Right atrium auricular region (tissue), 2 donors: Measurements from ENCODE around the gene BHLHA15. TPM values are rescaled to one million over a fixed set of nuclear protein-coding genes. Genes with fewer than 3 reads are reported as not detected.

ENCODE experiments used
- DNase-seq: peaks from one replicate; pipeline ENCODE4 v3.0.0-alpha.2; 2019; ENCODE audit warnings: low spot score
- H3K27ac ChIP-seq, 2 donors: fragments of 200-600 bp; sonication (generic); 1 replicate in 1 of 2; 2 replicates in 1 of 2; pipeline ENCODE4 v1.5.1; 2016 to 2019
- H3K27me3 ChIP-seq, 2 donors: fragments of 200-600 bp; sonication (generic); one replicate each; pipeline versions ENCODE4 v1.5.1 to v1.6.0; 2017 to 2019
- H3K36me3 ChIP-seq: fragments of 200-600 bp; sonication (generic); one replicate; pipeline ENCODE4 v1.5.1; 2016
- H3K4me1 ChIP-seq, 2 donors: fragments of 200-600 bp; sonication (generic); one replicate each; pipeline versions ENCODE4 v1.5.1 to v1.6.0; 2017 to 2019
- H3K4me3 ChIP-seq, 2 donors: fragments of 200-600 bp; sonication (generic); 1 replicate in 1 of 2; 2 replicates in 1 of 2; pipeline ENCODE4 v1.5.1; 2017 to 2019; ENCODE audit warnings: mild to moderate bottlenecking in 1 of 2, moderate library complexity in 1 of 2
- H3K9me3 ChIP-seq, 2 donors: fragments of 200-600 bp; sonication (generic); one replicate each; pipeline ENCODE4 v1.5.1; 2019
- total RNA-seq, 2 donors: library from RNA; depleted of rRNA; stranded (reverse); fragments of >200 nt; gene quantifications; one replicate each; pipeline ENCODE4 v1.1.0, GENCODE V29; 2016
- TF ChIP-seq, protein P1 (sequence below), 2 donors: fragments of 200-600 bp; sonication (generic); IDR thresholded peaks; one replicate each; pipeline ENCODE4 v1.5.1; 2019; ENCODE audit warnings: antibody characterized with exemption in 2 of 2

BHLHA15 gene
- total RNA-seq, 2 donors from 2014 or later, result 0.83 TPM; not detected in 1

DNA sequence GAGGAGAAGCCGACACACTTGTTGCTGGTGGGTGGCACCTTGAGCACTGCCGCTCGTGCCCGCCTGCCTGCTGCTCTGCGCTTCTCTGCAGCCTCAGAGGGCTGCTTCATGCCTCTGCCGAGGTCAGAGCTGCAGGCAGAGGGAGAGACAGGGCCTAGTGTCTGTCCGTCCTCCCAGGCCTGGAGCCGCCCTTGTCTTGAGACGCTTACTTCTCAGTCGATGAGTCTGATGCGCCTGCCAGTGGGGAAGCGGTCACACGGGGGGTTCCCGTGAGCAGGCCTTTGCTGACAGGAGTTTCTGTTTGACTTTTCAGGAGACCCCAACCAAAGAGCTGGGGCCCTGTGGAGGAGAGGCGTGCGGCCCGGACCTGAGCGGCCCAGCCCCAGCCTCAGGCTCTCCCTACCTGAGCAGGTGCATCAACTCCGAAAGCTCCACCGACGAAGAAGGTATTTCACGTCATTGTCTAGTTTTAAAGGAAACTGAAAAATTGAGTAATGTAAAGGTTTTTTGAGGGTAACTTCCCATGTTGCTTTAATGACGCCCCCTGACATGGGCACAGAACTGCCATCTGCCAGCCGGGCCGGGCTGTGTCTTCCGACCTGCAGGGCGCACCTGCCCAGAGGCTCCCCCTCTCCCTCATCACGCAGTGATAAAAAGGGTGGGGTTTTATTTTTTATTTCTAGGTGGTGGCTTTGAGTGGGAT, 7.8 kb upstream of the BHLHA15 start:
- Histone ChIP-seq H3K36me3 (peaks cover 43% of the 10 kb centered on the region), H3K4me1 (no peaks in the 10 kb centered on the region), H3K4me3 (no peak overlapping the region), H3K27ac (no peak overlapping the region), H3K9me3 (no peaks in the 10 kb centered on the region), H3K27me3 (no peaks in the 10 kb centered on the region)
- DNase-seq, result no peak
- TF ChIP-seq, protein P1, sequence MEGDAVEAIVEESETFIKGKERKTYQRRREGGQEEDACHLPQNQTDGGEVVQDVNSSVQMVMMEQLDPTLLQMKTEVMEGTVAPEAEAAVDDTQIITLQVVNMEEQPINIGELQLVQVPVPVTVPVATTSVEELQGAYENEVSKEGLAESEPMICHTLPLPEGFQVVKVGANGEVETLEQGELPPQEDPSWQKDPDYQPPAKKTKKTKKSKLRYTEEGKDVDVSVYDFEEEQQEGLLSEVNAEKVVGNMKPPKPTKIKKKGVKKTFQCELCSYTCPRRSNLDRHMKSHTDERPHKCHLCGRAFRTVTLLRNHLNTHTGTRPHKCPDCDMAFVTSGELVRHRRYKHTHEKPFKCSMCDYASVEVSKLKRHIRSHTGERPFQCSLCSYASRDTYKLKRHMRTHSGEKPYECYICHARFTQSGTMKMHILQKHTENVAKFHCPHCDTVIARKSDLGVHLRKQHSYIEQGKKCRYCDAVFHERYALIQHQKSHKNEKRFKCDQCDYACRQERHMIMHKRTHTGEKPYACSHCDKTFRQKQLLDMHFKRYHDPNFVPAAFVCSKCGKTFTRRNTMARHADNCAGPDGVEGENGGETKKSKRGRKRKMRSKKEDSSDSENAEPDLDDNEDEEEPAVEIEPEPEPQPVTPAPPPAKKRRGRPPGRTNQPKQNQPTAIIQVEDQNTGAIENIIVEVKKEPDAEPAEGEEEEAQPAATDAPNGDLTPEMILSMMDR (IDR thresholded peaks at IDR 0.05), result no peak

DNA sequence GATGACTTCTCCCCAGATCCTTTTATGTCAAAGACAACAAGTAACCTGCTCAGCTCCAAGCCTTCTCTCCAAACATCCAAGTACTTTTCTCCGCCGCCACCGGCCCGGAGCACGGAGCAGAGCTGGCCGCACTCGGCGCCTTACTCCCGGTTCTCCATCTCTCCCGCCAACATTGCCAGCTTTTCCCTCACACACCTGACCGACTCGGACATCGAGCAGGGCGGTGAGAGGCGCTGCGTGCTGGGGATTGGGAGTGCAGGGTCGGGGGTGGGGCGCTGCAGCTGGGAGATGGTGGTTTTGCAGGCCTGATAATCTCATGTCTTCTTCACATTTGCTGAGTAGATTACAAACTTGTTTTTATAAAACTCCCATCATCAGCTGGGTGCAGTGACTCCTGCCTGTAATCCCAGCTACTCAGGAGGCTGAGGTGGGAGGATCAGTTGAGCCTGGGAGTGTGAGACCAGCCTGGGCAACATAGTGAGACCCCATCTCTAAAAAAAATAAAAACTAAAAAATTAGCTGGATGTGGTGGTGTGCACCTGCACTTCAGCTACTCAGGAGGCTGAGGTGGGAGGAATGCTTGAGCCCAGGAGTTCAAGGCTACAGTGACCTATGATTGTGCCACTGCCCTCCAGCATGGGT, 7.2 kb upstream of the BHLHA15 start:
- Histone ChIP-seq H3K4me1 (no peaks in the 10 kb centered on the region), H3K27me3 (no peaks in the 10 kb centered on the region), H3K4me3 (no peak overlapping the region), H3K9me3 (no peaks in the 10 kb centered on the region), H3K27ac (no peak overlapping the region), H3K36me3 (peaks cover 43% of the 10 kb centered on the region)
- DNase-seq, result no peak
- TF ChIP-seq, protein P1 (IDR thresholded peaks at IDR 0.05), result no peak

DNA sequence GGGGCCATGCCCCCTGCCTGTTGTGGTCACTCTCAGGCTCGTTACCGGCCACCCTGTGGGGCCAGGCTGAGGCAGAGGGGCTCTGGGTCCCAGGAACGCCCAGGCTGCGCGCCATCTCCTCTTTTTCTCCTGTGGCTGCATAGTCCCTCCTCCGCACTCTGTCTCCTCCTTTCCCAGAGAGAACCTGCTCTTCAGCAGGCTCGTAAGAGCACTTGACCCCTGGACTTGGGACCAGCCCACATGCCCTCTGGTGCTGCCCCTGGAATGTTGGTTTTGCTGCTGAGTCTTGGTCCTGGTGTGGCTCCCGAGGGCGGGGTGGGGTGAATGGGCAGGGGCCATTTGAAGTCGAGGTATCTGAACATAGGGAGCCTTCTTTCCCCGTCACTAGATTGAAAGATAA, 6.6 kb upstream of the BHLHA15 start:
- no peak for DNase-seq
- H3K27me3 ChIP-seq, result no peaks in the 10 kb centered on the region
- TF ChIP-seq, protein P1 (IDR thresholded peaks at IDR 0.05), result no peak
- no peaks in the 10 kb centered on the region for H3K9me3 ChIP-seq
- H3K4me1 ChIP-seq, result no peaks in the 10 kb centered on the region
- peaks cover 43% of the 10 kb centered on the region for H3K36me3 ChIP-seq
- no peak overlapping the region for H3K4me3 ChIP-seq
- H3K27ac ChIP-seq, result no peak overlapping the region

DNA sequence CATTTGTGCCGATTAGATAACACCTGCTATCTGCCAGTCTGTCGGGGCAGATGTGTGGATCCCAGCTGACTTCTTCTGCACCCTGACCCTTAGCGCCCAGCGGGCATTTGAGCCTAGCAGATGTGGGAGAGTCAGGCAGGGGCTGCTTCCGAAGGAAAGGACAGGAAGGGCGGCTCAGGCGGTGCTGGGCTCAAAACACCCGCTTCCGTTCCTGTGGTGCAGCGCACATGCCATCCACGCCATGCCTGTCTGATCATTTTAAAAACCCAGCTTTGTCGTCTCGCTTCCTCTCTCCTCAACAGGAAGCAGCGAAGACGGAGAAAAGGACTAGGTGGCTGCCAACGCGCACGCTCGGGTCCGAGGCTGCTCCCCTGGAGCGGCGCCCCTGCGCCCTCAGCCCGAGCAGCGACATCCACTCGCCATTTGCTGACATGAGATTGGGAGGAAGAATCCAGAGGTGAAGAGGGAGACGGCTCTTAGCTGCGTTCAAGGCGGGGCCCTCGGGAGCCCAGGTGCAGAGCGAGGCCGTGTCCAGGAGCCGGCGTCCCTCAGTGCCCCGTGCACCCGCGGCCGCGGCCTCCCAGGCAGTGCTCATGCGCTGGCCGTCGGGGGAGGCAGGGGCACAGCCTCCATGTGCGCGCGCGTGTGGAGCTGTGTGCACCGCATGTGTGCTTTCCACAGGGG, 5.9 kb upstream of the BHLHA15 start:
- no peak for DNase-seq
- Histone ChIP-seq H3K4me1 (peaks cover 0 to under 1% of the 10 kb centered on the region in 2 donors), H3K4me3 (no peak overlapping the region), H3K27ac (no peak overlapping the region), H3K36me3 (peaks cover 43% of the 10 kb centered on the region), H3K9me3 (no peaks in the 10 kb centered on the region), H3K27me3 (no peaks in the 10 kb centered on the region)
- TF ChIP-seq, protein P1 (IDR thresholded peaks at IDR 0.05), result no peak

DNA sequence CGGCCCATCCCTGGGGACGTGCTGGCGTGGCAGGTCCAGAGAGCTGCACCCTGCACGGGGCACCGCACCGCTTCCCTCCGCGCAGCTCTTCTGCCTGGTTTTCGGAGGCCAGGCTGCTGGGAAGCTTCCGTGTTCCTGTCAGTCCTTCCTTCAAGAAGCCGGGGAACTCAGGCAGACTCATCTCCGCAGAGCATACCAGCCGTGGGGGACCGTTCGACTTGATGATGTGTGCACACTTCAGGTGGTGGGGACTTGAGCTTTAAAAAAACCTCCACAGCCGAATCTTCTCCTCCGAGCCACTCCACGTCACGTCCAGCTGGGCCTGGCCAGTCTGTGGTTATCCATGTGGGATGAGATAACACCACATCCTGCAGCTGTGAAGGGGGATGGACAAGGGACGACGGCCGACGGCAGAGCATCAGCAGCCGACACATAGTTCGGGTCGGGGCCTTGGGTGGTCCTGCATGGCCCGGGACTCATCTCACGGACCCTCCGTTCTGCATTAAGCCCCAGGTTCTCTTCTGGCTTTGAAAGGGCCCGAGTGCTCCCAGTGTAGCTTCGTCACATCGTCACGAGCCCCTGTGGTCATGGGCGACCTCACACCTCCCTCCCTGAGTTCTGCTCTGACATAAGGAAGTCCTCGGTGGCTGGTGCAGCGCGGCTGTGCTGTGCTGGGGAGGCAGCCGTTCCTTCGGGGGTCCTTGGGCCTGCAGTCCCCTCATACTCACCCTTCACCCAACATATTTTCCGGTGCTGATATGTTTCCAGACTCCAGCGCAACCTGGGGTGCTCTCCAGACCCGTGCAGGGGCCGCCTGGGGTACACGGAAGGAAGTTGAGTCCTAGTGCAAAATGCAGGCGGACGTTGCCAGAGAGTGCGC, 4.5 kb upstream of the BHLHA15 start:
- Histone ChIP-seq H3K36me3 (peaks cover 43% of the 10 kb centered on the region), H3K9me3 (no peaks in the 10 kb centered on the region), H3K4me1 (peaks cover 0 to 10% of the 10 kb centered on the region in 2 donors), H3K27ac (no peak overlapping the region), H3K4me3 (no peak overlapping the region), H3K27me3 (no peaks in the 10 kb centered on the region)
- no peak for DNase-seq
- TF ChIP-seq, protein P1 (IDR thresholded peaks at IDR 0.05), result no peak
